Right renal pelvis (tissue), 4 donors: ENCODE data around the gene UGT2B17. TPM values are rescaled to one million over a fixed set of nuclear protein-coding genes. Genes with fewer than 3 reads are reported as not detected.

Source experiments
- DNase-seq, 4 donors: peaks; one replicate each; pipeline ENCODE4 v3.0.0-alpha.2; 2013; ENCODE audit warnings: low read depth in 4 of 4, low spot score in 3 of 4, missing footprints in 1 of 4
- polyA plus RNA-seq, 4 donors: library from polyadenylated mRNA; unstranded; fragments of 120-200 nt; gene quantifications; one replicate each; pipeline ENCODE4 v1.2.1, GENCODE V29; 2013; ENCODE audit not compliant: insufficient read length in 4 of 4

UGT2B17 gene
- polyA plus RNA-seq, 4 donors = 0.07 TPM; not detected in 3

GRCh38 chr4:68490826-68491457 lies 85.2 kb downstream of the UGT2B17 start:
- no peak for DNase-seq

- no peak for DNase-seq
Observed at GRCh38 chr4:68489338-68489737, 86.8 kb downstream of the UGT2B17 start.

Other genes starting within 250 kb of the UGT2B17 start
- gene YTHDC1, start 226.2 kb downstream of the UGT2B17 start, polyA plus RNA-seq = 100 to 1,000 TPM; 155 to 188 (median 177) TPM
- gene TMPRSS11E, start 128.9 kb downstream of the UGT2B17 start, polyA plus RNA-seq = under 1 TPM in 2 of 4 donors, not detected in 2; 0.10 to 0.21 TPM
- under 1 TPM in 2 of 4 donors, not detected in 2; 0.06 to 0.13 TPM for gene UGT2B15, start 94.3 kb upstream of the UGT2B17 start, polyA plus RNA-seq
- gene UGT2B10, start 239.7 kb upstream of the UGT2B17 start, polyA plus RNA-seq = under 1 TPM; 0.29 to 0.58 (median 0.39) TPM